Activated CD8-positive, alpha-beta T cell treated with anti-CD3 and anti-CD28 coated beads for 36 hours (primary cell): ENCODE data around the gene PDE1C. TPM values are rescaled to one million over a fixed set of nuclear protein-coding genes. Genes with fewer than 3 reads are reported as not detected.

ENCODE experiments used
- ATAC-seq: fragments of 200-7000 bp; cut with Tn5 transposase; one replicate; pipeline ENCODE4 v1.10.0; 2021; ENCODE audit warnings: mild to moderate bottlenecking, moderate library complexity
- CTCF ChIA-PET: fragments of 350-600 bp; sonication (Branson Sonifier 250); formaldehyde crosslinking; loops from one replicate; lab custom pipeline; 2021; ENCODE audit warnings: antibody characterized with exemption; lab: Charles Lee
- POLR2A ChIA-PET: fragments of 350-600 bp; sonication (Branson Sonifier 250); formaldehyde crosslinking; loops from one replicate; lab custom pipeline; 2021; ENCODE audit warnings: antibody characterized with exemption; lab: Charles Lee
- DNase-seq: peaks from one replicate; pipeline ENCODE4 v3.0.0-alpha.2; 2020
- H3K27ac Mint-ChIP-seq: one replicate; pipeline ENCODE4 v1.8.0; 2021; ENCODE audit warnings: mild to moderate bottlenecking, mixed read lengths
- H3K27me3 Mint-ChIP-seq: one replicate; pipeline ENCODE4 v1.8.0; 2021; ENCODE audit warnings: mixed read lengths
- H3K36me3 Mint-ChIP-seq: one replicate; pipeline ENCODE4 v1.8.0; 2021; ENCODE audit warnings: low read depth, mixed read lengths
- H3K4me1 Mint-ChIP-seq: one replicate; pipeline ENCODE4 v1.8.0; 2021; ENCODE audit warnings: low read depth, mixed read lengths
- H3K4me3 Mint-ChIP-seq: one replicate; pipeline ENCODE4 v1.8.0; 2021; ENCODE audit warnings: mild to moderate bottlenecking, moderate library complexity, mixed read lengths
- H3K9me3 Mint-ChIP-seq: one replicate; pipeline ENCODE4 v1.8.0; 2021; ENCODE audit warnings: mixed read lengths
- intact Hi-C: fragments of 100-400 bp; cut with micrococcal nuclease; formaldehyde crosslinking; loops from one replicate; pipeline ENCODE4 v1.10.0; 2022
- total RNA-seq, 2 experiments: library from RNA; stranded (reverse); gene quantifications; one replicate each; pipeline ENCODE4 v1.2.3, GENCODE V29; 2021
- TF ChIP-seq, protein P1 (sequence below): fragments of 200-600 bp; IDR thresholded peaks from one replicate; pipeline ENCODE4 v1.8.0; 2022; ENCODE audit warnings: antibody characterized with exemption, mild to moderate bottlenecking

PDE1C gene
- total RNA-seq, 2 experiments from 2014 or later = not detected

DNA sequence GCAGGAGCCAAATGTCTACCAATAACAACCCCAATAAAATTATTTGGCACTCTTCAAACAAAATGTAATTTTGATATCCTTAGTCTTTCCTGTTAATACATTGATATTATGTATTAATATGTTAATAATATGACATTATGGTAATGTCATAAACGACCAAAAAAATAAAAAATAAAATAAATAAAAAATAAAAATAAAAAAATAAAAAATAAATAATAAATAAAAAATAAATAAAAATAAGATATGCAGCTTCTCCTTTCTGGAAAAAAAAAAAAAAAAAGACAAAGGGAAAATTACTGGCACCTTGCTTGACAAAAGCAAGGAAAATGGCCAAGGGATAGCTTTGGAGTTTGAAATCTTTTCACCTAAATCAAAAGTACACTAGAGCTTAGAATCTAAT, 214.7 kb downstream of the PDE1C start:
- intact Hi-C loops = no loop called here
- Mint-ChIP-seq H3K9me3 (peaks cover 2% of the 10 kb centered on the region), H3K4me3 (no peak overlapping the region), H3K27me3 (no peaks in the 10 kb centered on the region), H3K36me3 (no peaks in the 10 kb centered on the region), H3K4me1 (no peaks in the 10 kb centered on the region), H3K27ac (no peak overlapping the region)
- ChIA-PET CTCF (no interaction called here), POLR2A (no interaction called here)
- TF ChIP-seq, protein P1, sequence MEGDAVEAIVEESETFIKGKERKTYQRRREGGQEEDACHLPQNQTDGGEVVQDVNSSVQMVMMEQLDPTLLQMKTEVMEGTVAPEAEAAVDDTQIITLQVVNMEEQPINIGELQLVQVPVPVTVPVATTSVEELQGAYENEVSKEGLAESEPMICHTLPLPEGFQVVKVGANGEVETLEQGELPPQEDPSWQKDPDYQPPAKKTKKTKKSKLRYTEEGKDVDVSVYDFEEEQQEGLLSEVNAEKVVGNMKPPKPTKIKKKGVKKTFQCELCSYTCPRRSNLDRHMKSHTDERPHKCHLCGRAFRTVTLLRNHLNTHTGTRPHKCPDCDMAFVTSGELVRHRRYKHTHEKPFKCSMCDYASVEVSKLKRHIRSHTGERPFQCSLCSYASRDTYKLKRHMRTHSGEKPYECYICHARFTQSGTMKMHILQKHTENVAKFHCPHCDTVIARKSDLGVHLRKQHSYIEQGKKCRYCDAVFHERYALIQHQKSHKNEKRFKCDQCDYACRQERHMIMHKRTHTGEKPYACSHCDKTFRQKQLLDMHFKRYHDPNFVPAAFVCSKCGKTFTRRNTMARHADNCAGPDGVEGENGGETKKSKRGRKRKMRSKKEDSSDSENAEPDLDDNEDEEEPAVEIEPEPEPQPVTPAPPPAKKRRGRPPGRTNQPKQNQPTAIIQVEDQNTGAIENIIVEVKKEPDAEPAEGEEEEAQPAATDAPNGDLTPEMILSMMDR = no peak
- ATAC-seq (no peak), DNase-seq (no peak)

DNA sequence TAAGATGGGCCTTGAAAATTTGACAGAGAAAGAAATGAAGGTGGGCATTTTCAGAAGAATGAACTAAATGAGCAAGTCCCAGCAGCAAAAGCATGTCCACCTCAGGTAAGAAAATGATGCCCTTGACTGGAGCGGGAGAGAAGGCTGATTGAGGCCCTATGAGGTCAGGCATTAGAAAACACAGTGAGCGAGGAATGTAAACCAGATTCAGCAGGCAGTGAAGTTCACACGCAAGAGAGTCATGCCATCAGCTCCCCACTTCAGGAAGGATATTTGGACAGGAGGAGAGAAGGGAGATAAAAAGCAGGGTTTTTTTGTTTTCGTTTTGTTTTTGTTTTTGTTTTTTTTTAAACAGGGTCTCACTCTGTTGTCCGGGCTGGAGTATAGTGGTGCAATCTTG, 216.8 kb downstream of the PDE1C start:
- TF ChIP-seq, protein P1 = no peak
- CTCF ChIA-PET = no interaction called here
- no peaks in the 10 kb centered on the region for H3K4me1 Mint-ChIP-seq
- intact Hi-C loops = no loop called here
- peaks cover 2% of the 10 kb centered on the region for H3K9me3 Mint-ChIP-seq
- no peaks in the 10 kb centered on the region for H3K27me3 Mint-ChIP-seq
- no peak overlapping the region for H3K4me3 Mint-ChIP-seq
- H3K27ac Mint-ChIP-seq = no peak overlapping the region
- POLR2A ChIA-PET = no interaction called here
- ATAC-seq (no peak), DNase-seq (no peak)
- H3K36me3 Mint-ChIP-seq = no peaks in the 10 kb centered on the region

DNA sequence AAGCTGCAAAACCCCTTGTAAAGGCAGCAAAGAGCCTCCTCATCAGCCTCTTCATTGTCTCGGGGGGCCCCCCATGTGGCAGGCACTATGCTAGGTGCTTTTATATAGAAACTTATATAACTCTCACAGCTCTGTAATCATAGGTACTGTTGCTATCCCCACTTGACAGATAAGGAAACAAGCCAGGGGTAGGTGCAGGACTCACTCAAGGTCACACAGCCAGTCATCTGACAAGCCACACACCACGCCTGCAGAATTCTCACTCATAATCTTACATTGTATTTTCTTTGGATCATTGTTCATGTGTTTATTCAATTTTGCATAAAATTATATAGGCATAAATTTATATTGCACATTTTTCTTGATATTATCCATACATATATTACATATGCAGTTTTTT, 217.7 kb downstream of the PDE1C start:
- CTCF ChIA-PET = no interaction called here
- POLR2A ChIA-PET = no interaction called here

DNA sequence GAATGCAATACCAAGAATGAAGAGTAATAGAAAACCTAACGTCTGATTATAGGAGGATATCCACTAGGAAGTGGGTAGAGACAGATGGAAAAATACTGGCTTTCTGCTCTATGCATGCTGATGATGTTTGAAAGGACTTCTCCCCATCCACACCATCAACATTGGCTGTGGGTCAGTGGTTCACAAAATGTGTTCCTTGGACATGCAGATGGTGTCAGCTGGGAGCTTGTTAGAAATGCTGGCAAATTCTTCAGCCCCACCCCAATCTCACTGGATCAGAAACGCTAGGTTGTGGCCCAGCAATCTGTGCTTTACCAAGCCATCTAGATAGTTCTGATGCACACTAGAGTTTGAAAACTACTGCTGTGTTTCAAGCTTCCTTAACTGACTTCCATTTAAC, 219.1 kb downstream of the PDE1C start:
- TF ChIP-seq, protein P1 = no peak
- Mint-ChIP-seq H3K27me3 (no peaks in the 10 kb centered on the region), H3K27ac (no peak overlapping the region), H3K4me1 (no peaks in the 10 kb centered on the region), H3K4me3 (no peak overlapping the region), H3K36me3 (no peaks in the 10 kb centered on the region), H3K9me3 (peaks cover 2% of the 10 kb centered on the region)
- POLR2A ChIA-PET = no interaction called here
- CTCF ChIA-PET = no interaction called here
- no peak for ATAC-seq
- intact Hi-C loops = no loop called here
- no peak for DNase-seq

More for the DNA sequence above, 217.7 kb downstream of the PDE1C start:
- TF ChIP-seq, protein P1 = no peak
- DNase-seq (no peak), ATAC-seq (no peak)
- no peak overlapping the region for H3K4me3 Mint-ChIP-seq
- H3K4me1 Mint-ChIP-seq = no peaks in the 10 kb centered on the region
- H3K9me3 Mint-ChIP-seq = peaks cover 2% of the 10 kb centered on the region
- intact Hi-C loops = no loop called here
- no peak overlapping the region for H3K27ac Mint-ChIP-seq
- no peaks in the 10 kb centered on the region for H3K36me3 Mint-ChIP-seq
- H3K27me3 Mint-ChIP-seq = no peaks in the 10 kb centered on the region

DNA sequence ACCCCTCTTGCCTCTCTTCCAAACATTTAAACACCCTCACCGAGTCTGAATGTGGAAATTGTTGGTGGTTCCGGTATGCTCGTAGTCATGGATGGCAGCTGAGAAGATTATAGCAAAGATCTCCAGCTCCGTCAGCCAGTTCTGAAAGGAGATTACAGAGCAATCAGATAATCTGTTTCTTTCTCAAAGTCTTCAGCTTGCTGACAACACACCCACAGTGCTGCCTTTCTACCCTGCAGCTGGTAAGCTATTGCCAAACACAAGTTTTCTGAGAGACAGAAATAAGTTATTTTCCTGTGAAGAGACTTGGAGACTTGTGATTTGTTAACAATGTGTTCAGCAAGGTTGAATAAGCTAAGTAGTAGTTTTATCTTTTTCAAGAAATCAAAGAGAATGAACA, 219.6 kb downstream of the PDE1C start:
- no peak for ATAC-seq
- Mint-ChIP-seq H3K9me3 (peaks cover 2% of the 10 kb centered on the region), H3K4me1 (no peaks in the 10 kb centered on the region), H3K4me3 (no peak overlapping the region), H3K27ac (no peak overlapping the region), H3K36me3 (no peaks in the 10 kb centered on the region), H3K27me3 (no peaks in the 10 kb centered on the region)
- POLR2A ChIA-PET = no interaction called here
- no peak for DNase-seq
- CTCF ChIA-PET = no interaction called here
- intact Hi-C loops = no loop called here
- TF ChIP-seq, protein P1 = no peak
